NCI-H1417 (cell line): ENCODE results near the gene EIF3D.
A peak's percentile ranks its signal among the peaks of the same experiment; 100 is the strongest.

Source experiments
- DNase-seq, 3 experiments: peaks; one replicate each; lab custom pipeline; 2025; lab: John Stamatoyannopoulos, UW

Gene EIF3D

DNA sequence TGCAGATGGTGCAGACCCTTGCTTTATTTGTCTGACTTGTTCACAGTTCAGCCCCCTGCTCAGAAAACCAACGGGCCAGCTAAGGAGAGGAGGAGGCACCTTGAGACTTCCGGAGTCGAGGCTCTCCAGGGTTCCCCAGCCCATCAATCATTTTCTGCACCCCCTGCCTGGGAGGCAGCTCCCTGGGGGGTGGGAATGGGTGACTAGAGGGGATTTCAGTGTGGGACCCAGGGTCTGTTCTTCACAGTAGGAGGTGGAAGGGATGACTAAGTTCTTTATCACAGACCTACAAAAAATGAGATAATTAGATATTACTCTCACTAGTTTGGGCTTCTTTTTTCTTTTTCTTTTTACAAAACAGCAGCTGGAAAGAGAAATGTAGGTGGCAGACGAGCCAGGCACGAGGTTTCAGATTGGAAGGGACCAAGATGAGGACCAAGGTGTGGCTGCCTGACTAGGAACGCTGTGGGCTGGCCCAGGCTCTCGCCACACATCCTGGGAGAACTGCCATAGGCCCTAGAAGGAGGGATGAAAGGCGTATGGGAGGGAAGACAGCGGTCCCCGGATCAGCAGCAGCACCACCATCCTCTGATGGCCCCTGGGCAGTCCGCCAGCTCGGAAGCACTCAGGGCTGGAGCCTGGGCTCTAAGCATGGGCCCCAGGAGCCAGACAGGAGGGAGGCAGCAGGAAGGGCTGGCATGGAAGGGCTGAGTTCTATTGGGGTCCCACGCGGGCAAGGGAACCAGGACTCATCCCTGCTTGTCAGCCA, 61.7 kb downstream of the EIF3D start:
- peak in 1 of 3 experiments; percentile 5 for DNase-seq

DNA sequence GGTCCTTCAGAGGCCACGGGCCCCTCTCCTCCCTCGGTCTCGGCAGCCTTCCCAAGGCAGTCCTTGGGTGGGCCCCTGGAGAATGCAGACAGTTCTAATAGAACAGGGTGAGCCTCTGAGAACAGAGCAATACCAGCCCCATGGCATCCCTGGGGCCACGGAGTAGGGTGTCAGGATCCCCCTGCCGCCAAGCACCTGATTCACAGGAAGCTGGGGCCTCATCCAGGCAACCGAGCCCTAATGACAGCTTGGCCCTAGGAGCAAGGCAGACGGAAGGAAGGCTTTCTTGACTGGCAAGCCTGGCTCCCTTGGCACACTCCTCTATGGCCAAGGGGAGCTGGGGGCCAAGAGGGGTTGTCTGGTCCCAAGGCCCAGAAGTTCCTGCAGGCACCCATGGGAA, 62.7 kb downstream of the EIF3D start:
- no peak for DNase-seq

GRCh38 chr22:36465232-36466021, 63.5 kb downstream of the EIF3D start:
- no peak for DNase-seq

- DNase-seq = no peak
Measured at GRCh38 chr22:36464715-36465231, 64.2 kb downstream of the EIF3D start.

- no peak for DNase-seq
Measured at GRCh38 chr22:36463783-36464184, 65.2 kb downstream of the EIF3D start.

DNA sequence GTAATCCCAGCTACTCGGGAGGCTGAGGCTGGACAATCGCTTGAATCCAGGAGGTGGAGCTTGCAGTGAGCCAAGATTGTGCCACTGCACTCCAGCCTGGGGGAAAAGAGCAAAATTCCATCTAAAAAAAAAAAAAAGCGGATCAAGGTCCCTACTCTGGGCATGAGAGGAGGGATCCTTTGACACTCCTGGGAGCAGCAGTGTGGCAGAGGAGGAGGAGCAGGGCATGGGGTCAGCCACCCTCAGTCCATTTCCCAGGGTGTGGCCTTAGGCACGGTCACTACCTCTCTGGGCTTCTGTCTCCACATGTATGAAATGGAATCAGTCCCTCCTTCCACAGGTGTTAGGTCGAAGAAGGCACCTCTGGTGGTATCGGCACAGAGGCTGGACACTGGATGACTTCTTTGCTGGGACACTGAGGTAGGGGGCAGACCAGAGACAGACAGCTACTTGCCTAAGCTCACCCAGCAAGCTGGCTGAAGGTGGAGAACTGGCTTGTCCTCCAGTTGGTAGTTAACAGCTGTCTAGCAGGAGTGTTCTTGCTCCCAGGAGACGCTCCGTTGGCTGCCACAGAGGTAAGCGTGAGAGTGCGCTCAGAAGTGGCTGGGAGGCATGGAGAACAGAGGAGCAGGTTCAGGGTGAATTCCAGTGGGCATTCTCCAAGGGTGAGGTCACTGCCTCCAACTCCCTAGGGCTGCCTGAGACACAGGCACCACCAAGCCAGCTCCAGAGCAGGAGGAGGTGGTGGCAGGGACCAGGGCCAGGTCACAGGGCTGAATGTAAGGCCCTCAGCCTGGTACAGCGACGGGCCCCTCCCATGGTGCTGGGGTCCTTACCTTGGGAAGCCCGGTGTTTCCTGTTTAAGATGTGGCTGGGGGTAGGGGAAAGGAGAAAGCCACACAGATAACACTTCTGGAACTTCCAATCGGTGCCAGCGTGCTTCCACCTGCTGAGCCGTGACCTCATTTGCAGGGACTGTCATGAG, 67.0 kb downstream of the EIF3D start:
- peak in 2 of 3 experiments; percentile 2 to 74 for DNase-seq
